HFF-Myc (cell line): Measurements from ENCODE around the gene GLI3.

Source experiments
- DNase-seq: peaks from one replicate; pipeline ENCODE4 v3.0.0-alpha.2; 2011; ENCODE audit warnings: low read depth; ENCODE audit errors: extremely low read depth
- H3K4me3 ChIP-seq: replicated peaks from 2 replicates; pipeline ENCODE4 v1.5.1; 2011; ENCODE audit warnings: low read depth, mild to moderate bottlenecking, control low read depth, low read length
- CTCF ChIP-seq: IDR thresholded peaks from 2 replicates; pipeline ENCODE4 v1.5.1; 2012; ENCODE audit warnings: mild to moderate bottlenecking, low read depth, low read length, control low read depth; ENCODE audit errors: missing control alignments

GLI3 gene

GRCh38 chr7:42174391-42174912, 62.6 kb downstream of the GLI3 start:
- no peak overlapping the region for H3K4me3 ChIP-seq
- TF ChIP-seq CTCF: no peak
- no peak for DNase-seq

- no peak for TF ChIP-seq CTCF
- H3K4me3 ChIP-seq: no peak overlapping the region
- no peak for DNase-seq
These were observed 66.3 kb downstream of the GLI3 start for GRCh38 chr7:42170724-42171123.

GRCh38 chr7:42168512-42168911, 68.5 kb downstream of the GLI3 start:
- DNase-seq: no peak
- no peak overlapping the region for H3K4me3 ChIP-seq
- TF ChIP-seq CTCF: no peak

- no peak for TF ChIP-seq CTCF
- no peak overlapping the region for H3K4me3 ChIP-seq
- no peak for DNase-seq
These were observed 69.3 kb downstream of the GLI3 start for GRCh38 chr7:42167631-42168236.

- no peak overlapping the region for H3K4me3 ChIP-seq
- DNase-seq: no peak
- no peak for TF ChIP-seq CTCF
These were observed 69.8 kb downstream of the GLI3 start for GRCh38 chr7:42167206-42167605.

GRCh38 chr7:42164881-42165428, 72.1 kb downstream of the GLI3 start:
- no peak for TF ChIP-seq CTCF
- no peak overlapping the region for H3K4me3 ChIP-seq
- DNase-seq: no peak
